Uterus (tissue), 2 donors: ENCODE measurements around the gene SERPINA9.

ENCODE experiments used
- CTCF ChIP-seq, 4 experiments: fragments of 200-600 bp in 2 of 4; fragments of 450-650 bp in 2 of 4; sonication (generic) in 2 of 4; IDR thresholded peaks; one replicate each; pipeline ENCODE4 v1.5.1; 2016 to 2019; ENCODE audit warnings: antibody characterized with exemption in 4 of 4, mild to moderate bottlenecking in 2 of 4, moderate library complexity in 1 of 4
- POLR2A ChIP-seq, 2 donors: fragments of 450-650 bp; IDR thresholded peaks; one replicate each; pipeline ENCODE4 v1.6.1; 2016; ENCODE audit warnings: antibody characterized with exemption in 2 of 2, mild to moderate bottlenecking in 1 of 2, moderate library complexity in 1 of 2

DNA sequence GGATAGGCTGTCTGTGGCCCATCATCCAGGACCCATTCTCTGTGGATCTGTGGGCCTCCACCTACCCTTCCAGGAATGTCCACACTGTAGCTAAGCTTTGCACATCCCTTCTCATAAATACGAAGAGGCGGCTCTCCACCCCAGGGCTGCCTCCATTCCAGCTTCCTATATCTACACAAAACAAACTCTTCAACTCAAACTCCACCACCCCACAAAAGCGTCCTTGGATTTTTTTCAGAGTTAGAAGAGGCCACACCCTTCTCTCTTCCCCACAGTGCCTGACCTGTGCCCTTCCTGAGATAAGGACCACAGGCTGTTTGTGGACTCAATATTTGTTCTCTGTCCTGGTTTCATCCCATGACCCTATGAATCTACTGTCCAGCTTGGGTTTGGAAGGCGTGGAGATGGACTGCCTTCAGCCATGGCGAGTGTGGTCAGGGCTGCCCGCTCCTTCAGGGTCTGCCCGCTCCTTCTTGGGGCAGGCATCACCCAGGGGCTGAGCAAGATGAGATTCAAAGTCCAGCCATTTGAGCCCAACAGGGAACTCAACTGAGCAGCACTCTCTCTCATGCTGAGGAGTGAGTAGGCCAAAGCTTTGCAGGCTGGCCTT lies 46.2 kb upstream of the SERPINA9 start:
- TF ChIP-seq CTCF (IDR thresholded peaks at IDR 0.05), result no peak
- no peak for TF ChIP-seq POLR2A (IDR thresholded peaks at IDR 0.05)
